ENCODE results near the gene BSPRY. TPM values are rescaled to one million over a fixed set of nuclear protein-coding genes. Genes with fewer than 3 reads are reported as not detected.
"Not testable (repeated sequence)": the region's sequence is repeated elsewhere in the genome, so short reads cannot be mapped to it uniquely, and the experiment has no call there.

BSPRY gene
- total RNA-seq, 1 experiment from 2014 or later = not detected

DNA sequence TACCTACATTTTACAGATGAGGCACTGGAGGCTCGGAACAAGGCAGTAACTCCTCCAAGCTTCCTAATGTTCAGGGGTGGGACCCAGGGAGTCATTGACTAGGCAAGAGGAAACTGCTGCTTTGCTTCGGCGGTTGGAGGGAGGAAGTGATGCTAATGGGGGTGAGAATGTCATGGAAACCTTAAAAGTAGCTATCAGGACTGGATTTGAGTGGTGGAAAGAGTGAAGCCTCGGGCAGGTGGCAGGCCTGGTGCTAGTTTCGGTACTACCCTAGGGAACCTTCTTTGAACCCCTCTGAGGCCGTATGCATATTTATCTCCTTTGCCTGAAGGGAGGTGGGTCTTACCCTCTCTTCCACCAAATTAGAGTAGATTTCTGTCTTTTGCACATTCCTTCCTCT is 1.6 kb downstream of the BSPRY start:
- no peaks in the 10 kb centered on the region for H3K36me3 ChIP-seq
- H3K4me1 ChIP-seq (replicated peaks) = peaks cover 8% of the 10 kb centered on the region
- no peak overlapping the region for H3K27ac ChIP-seq
- no peak for DNase-seq (ENCODE audit: low read depth in 1 of 2, low spot score in 2 of 2)
- no peaks in the 10 kb centered on the region for H3K9me3 ChIP-seq (replicated peaks)
- H3K4me3 ChIP-seq = no peak overlapping the region
- peaks cover 49% of the 10 kb centered on the region for H3K27me3 ChIP-seq (replicated peaks)

DNA sequence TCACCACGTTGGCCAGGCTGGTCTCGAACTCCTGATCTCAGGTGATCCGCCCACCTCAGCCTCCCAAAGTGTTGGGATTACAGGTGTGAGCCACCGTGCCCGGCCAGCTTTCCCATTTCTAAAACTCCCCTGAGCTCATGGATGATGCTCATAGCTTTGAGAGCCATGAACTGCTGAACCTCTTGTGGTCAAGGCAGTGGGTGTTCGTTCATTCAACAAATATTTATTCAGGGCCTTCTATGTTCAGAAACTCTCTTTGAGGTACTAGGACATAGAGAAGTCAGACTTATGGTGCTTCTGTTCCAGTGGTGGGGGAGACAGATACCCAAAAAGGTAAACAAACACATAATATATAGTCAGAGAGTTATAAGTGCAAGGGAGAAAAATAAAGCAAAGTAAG is 2.7 kb downstream of the BSPRY start:
- no peaks in the 10 kb centered on the region for H3K9me3 ChIP-seq (replicated peaks)
- no peak overlapping the region for H3K4me3 ChIP-seq
- H3K27me3 ChIP-seq (replicated peaks) = peaks cover 50% of the 10 kb centered on the region
- no peaks in the 10 kb centered on the region for H3K36me3 ChIP-seq
- peaks cover 8% of the 10 kb centered on the region for H3K4me1 ChIP-seq (replicated peaks)
- no peak for DNase-seq (ENCODE audit: low read depth in 1 of 2, low spot score in 2 of 2)
- no peak overlapping the region for H3K27ac ChIP-seq

DNA sequence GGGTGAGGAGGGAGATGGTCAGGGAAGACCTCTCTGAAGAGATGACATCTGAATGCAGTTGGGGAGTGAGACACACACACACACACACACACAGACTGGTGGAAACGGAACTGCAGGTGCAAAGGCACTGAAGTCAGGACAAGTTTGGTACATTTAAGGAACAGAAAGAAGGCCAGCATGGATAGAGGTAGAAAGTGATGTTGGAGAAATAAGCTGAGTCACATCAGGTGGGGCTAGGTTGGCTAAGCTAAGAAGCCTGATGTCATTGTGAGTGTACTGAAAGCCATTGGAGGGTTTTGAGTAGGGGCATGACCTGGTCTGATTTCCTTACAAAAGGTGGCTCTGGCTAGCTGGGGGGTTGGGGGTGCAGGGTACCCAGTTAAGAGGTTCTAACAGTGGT is 3.1 kb downstream of the BSPRY start:
- H3K9me3 ChIP-seq (replicated peaks) = no peaks in the 10 kb centered on the region
- H3K27me3 ChIP-seq (replicated peaks) = peaks cover 50% of the 10 kb centered on the region
- H3K4me3 ChIP-seq = no peak overlapping the region
- H3K4me1 ChIP-seq (replicated peaks) = peaks cover 8% of the 10 kb centered on the region
- no peaks in the 10 kb centered on the region for H3K36me3 ChIP-seq
- no peak for DNase-seq (ENCODE audit: low read depth in 1 of 2, low spot score in 2 of 2)
- H3K27ac ChIP-seq = no peak overlapping the region

DNA sequence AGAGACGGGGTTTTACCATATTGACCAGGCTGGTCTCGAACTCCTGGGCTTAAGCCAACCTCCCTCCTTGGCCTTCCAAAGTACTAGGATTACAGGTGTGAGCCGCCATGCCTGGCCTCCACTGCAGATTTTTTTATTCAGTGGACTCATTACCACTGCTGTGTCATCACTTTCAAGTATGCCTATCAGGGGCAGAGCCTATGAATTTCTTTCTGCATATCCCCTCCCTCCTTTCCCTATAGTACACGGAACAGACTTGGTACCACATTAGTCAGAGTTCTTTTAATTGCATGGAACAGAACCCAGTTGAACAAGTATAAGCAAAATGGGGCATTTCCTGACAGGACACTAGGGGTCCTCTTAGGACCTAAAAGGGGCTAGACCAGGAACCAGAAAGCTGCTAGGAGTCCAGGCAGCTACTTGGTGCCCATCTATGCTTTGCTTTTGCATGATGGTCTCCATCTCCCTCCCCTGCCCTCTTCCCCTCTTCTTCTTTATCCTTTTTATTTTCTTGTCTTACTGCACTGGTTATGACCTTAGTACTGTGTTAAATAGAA is 5.8 kb downstream of the BSPRY start:
- Histone ChIP-seq H3K36me3 (no peaks in the 10 kb centered on the region), H3K4me1 (replicated peaks) (peaks cover under 1% of the 10 kb centered on the region; the same call in 1 of the 2 replicates), H3K27me3 (replicated peaks) (peaks cover 33% of the 10 kb centered on the region), H3K27ac (no peak overlapping the region), H3K9me3 (replicated peaks) (no peaks in the 10 kb centered on the region), H3K4me3 (no peak overlapping the region)
- DNase-seq (ENCODE audit: low read depth in 1 of 2, low spot score in 2 of 2) = no peak

DNA sequence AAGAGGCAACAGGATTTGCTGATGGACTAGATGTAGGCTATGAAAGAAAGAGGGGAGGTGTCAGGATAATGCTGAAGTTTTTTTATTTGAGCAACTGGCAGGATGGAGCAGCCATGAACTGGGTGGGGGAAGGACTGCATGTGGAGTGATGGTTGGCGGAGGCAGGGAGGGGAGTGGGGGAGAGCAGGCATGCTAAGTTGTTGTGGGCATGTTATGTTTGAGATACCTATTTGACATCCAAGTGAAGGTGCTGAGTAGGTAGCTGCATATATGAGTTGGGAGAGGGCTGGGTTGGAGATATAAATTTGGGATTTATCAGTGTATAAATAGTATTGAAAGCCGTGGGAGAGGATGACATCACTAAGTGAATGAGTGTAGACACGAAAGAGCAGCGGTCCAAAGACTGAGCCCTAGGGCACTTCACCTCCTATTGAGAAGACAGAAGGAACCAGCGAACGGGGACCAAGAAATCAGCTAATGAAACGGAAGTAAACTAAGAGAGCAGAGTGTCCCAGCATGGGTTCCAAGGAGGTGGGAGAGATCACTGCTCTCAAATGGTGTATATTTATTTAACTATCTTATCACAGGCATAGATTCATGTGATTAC is 7.4 kb downstream of the BSPRY start:
- no peak overlapping the region for H3K27ac ChIP-seq
- no peak overlapping the region for H3K4me3 ChIP-seq
- no peaks in the 10 kb centered on the region for H3K9me3 ChIP-seq (replicated peaks)
- no peak for DNase-seq (ENCODE audit: low read depth in 1 of 2, low spot score in 2 of 2)
- peaks cover 19% of the 10 kb centered on the region for H3K27me3 ChIP-seq (replicated peaks)
- H3K36me3 ChIP-seq = no peaks in the 10 kb centered on the region
- no peaks in the 10 kb centered on the region for H3K4me1 ChIP-seq (replicated peaks)

DNA sequence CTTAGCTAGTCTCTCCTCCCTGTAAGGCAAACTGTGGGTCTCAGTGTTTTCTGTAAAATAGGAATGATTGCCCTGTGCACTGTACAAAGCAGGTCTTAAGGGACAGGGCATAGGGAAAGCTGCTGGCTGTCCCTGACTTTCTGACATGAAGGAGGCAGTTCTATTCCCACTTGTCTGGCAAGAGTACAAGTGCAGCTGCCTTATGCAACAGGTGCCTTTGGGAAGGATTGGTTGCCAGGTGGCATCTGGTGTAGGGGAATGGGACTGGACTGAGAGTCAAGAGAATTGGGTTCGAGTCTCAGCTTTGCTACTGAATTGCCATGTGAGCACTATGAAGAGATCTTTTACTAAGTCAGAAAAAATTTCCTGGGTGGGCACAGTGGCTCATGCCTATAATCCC is 10.0 kb downstream of the BSPRY start:
- H3K9me3 ChIP-seq (replicated peaks) = no peaks in the 10 kb centered on the region
- H3K4me3 ChIP-seq = no peak overlapping the region
- DNase-seq (ENCODE audit: low read depth in 1 of 2, low spot score in 2 of 2) = no peak
- no peak overlapping the region for H3K27ac ChIP-seq
- no peaks in the 10 kb centered on the region for H3K4me1 ChIP-seq (replicated peaks)
- peaks cover 9% of the 10 kb centered on the region; the same call in 1 of the 2 replicates for H3K27me3 ChIP-seq (replicated peaks)
- no peaks in the 10 kb centered on the region for H3K36me3 ChIP-seq

DNA sequence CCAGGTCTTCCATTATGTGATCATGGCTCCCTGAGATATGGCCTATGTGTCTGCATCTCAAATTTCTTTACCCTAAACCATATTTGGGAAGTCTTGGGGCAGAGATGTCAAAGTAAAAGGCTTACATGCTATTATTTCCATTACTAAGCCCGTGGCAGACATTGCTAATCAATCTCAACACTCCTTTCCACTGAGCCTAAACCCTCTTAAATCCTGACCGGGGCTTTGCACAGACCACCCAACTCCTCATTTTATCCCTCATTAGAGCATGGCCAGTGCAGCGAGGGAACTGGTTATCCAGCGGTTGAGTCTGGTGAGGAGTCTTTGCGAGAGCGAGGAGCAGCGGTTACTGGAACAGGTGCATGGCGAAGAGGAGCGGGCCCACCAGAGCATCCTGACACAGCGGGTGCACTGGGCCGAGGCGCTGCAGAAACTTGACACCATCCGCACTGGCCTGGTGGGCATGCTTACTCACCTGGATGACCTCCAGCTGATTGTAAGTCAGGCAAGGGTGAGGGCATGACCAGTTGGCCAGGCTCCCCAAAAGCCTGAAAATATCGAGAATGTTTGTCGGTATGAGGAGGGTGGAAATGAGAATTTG is 11.0 kb downstream of the BSPRY start:
- no peaks in the 10 kb centered on the region for H3K36me3 ChIP-seq
- no peak for DNase-seq (ENCODE audit: low read depth in 1 of 2, low spot score in 2 of 2)
- H3K27me3 ChIP-seq (replicated peaks) = 0 out of 2 replicates have a peak, but pooled peaks cover 4% of the 10 kb centered on the region
- no peaks in the 10 kb centered on the region for H3K4me1 ChIP-seq (replicated peaks)
- H3K4me3 ChIP-seq = no peak overlapping the region
- H3K9me3 ChIP-seq (replicated peaks) = no peaks in the 10 kb centered on the region
- no peak overlapping the region for H3K27ac ChIP-seq

DNA sequence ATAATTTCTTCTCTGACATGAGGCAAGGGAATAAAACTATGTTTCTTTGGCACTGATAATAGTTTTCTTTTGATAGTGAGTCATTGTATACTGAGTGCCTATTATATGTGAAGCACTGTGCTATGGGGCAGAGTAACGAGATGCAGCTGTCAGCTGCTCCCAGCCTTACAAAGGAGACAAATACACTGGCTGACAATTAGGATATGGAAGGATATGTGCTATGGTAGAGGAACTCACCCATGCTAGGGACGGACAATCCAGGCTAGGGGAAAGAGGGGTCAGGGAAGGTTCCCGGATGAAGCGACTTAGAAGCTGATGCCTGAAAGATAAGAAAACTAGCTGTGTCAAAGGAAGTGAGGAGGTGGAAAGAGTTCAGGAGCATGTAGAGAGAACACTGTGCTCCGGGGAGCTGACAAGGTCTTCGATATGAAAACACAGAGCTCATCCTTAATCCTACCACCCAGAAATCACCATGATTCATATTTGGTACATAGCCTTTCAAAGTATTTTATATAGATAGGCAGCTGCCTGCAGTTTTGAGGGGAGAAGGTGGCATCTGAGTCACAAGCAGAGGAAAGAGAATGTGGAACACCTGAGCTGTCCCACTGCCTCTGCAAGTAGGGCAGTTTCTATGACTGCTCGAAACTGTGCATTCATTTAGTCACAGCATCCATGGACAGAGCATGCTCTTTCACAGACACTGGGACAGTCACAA is 12.1 kb downstream of the BSPRY start:
- no peak overlapping the region for H3K4me3 ChIP-seq
- no peak overlapping the region for H3K27ac ChIP-seq
- DNase-seq (ENCODE audit: low read depth in 1 of 2, low spot score in 2 of 2) = no peak
- no peaks in the 10 kb centered on the region for H3K36me3 ChIP-seq
- no peaks in the 10 kb centered on the region for H3K27me3 ChIP-seq (replicated peaks)
- no peaks in the 10 kb centered on the region for H3K4me1 ChIP-seq (replicated peaks)
- no peaks in the 10 kb centered on the region for H3K9me3 ChIP-seq (replicated peaks)

DNA sequence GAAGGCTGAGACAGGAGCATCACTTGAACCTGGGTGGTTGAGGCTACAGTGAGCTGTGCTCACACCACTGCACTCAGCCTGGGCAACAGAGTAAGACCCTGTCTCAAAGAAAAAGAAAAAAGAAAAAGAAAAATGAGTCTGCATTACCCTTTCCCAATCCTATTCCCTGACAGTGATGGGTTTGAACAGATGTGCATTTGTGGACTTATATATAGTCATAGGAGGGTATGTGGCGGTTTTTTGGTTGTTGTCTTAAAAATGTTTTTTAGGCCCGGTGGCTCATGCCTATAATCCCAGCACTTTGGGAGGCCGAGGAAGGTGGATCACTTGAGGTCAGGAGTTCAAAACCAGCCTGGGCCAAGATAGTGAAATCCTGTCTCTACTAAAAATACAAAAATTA is 14.0 kb downstream of the BSPRY start:
- Histone ChIP-seq H3K36me3 (no peaks in the 10 kb centered on the region), H3K27me3 (replicated peaks) (no peaks in the 10 kb centered on the region), H3K27ac (no peak overlapping the region), H3K4me3 (no peak overlapping the region), H3K9me3 (replicated peaks) (no peaks in the 10 kb centered on the region), H3K4me1 (replicated peaks) (no peaks in the 10 kb centered on the region)
- DNase-seq (ENCODE audit: low read depth in 1 of 2, low spot score in 2 of 2) = no peak

DNA sequence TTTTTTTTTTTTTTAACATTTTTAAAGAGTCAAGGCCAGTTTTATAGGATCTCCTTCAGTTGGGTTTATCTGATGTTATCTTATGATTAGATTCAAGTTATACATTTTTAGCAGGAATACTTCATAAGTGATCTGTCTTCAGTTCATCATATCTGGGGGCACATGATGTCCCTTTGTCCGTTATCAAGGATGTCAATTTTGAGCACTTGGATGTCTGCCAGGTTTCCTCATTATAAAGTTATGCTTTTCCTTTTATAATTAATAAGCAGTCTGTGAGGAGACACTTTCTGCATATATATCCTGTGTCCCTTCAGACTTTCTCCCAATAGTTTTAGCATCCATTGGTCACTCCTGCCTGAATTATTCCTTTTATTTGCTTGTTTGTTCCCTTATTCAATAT is 15.6 kb downstream of the BSPRY start:
- no peak for DNase-seq (ENCODE audit: low read depth in 1 of 2, low spot score in 2 of 2)
- Histone ChIP-seq H3K27ac (no peak overlapping the region), H3K9me3 (replicated peaks) (no peaks in the 10 kb centered on the region), H3K27me3 (replicated peaks) (no peaks in the 10 kb centered on the region), H3K4me1 (replicated peaks) (no peaks in the 10 kb centered on the region), H3K4me3 (no peak overlapping the region), H3K36me3 (no peaks in the 10 kb centered on the region)

DNA sequence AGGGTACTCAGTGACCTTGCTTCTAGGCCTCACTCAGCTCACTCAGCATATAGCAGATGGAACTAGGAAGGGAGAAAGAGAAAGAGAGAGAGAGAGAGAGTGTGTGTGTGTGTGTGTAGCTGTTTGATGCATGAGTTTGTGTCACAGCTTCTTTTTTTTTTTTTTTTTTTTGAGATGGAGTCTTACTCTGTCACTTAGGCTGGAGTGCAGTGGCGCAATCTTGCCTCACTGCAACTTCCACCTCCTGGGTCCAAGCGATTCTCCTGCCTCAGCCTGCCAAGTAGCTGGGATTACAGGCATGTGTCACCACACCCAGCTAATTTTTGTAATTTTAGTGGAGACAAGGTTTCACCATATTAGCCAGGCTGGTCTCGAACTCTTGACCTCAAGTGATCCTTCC is 16.3 kb downstream of the BSPRY start:
- not testable (repeated sequence) for H3K27ac ChIP-seq; DNase-seq (ENCODE audit: low read depth in 1 of 2, low spot score in 2 of 2); H3K9me3 ChIP-seq (replicated peaks); H3K27me3 ChIP-seq (replicated peaks); H3K4me1 ChIP-seq (replicated peaks); H3K36me3 ChIP-seq; H3K4me3 ChIP-seq

DNA sequence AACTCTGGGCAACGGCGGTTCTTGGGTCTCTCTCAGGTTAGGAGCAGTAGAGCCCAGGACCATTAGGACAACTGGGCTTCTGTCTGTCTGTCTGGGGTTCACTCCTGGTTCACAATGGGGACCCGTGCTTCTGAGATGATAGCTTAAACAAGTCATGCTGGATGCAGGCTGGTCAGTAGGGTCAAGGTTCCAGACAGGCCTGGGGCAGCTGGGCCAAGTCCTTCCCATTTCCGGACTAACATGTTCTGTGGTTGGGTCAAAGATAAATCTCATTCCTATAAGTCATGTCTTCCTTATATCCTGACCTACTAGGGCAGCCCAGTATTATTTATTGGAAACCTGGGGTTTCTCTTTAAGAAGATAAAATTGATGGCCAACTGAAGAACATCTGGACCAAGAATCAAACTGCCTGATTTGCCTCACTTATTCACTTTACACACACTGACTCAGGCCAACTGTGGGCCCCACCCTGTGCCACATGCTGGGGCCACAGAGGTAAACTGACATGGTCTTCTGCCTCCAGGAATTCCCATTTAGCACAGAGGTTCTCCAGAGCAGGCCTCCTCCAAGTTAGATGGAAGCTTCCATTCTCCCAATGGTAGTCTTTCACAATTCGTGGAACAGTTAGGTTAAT is 19.1 kb downstream of the BSPRY start:
- Histone ChIP-seq H3K27ac (no peak overlapping the region), H3K4me1 (replicated peaks) (no peaks in the 10 kb centered on the region), H3K4me3 (no peak overlapping the region), H3K9me3 (replicated peaks) (no peaks in the 10 kb centered on the region), H3K27me3 (replicated peaks) (no peaks in the 10 kb centered on the region), H3K36me3 (no peaks in the 10 kb centered on the region)
- DNase-seq (ENCODE audit: low read depth in 1 of 2, low spot score in 2 of 2) = no peak

DNA sequence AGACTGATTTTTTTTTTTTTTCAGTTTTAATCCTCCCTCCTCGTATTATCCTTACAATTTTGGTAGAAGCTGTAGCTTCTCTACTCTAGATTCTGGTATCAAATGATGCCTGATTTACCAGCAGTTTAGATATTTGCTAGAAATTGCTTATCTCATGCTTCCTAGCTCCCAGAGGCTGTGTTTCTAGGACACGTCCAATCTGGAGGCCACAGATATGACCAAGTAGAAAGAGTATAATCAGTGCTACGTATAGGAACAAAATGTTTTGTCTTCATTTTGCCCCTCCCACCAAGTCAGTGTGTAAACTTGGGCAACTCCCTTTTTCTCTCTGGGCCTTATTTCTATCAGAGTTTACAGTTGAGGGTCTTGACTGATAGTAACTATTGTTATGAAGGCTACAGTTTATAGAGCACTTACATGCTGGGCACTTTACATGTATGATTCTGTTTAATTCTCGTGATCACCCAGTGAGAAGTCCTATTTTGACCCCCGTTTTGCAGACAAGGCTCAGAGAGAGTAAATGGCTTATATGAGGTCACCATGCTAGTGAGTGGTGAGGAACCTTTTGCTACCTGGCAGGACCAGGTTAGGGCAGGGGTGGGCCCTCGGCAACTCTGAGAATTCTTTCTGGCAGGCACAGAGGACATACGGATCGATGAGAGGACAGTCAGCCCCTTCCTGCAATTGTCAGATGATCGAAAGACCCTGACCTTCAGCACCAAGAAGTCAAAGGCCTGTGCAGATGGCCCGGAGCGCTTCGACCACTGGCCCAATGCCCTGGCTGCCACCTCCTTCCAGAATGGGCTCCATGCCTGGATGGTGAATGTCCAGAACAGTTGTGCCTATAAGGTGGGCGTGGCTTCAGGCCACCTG is 19.9 kb downstream of the BSPRY start:
- no peaks in the 10 kb centered on the region for H3K27me3 ChIP-seq (replicated peaks)
- H3K4me3 ChIP-seq = no peak overlapping the region
- H3K4me1 ChIP-seq (replicated peaks) = no peaks in the 10 kb centered on the region
- no peaks in the 10 kb centered on the region for H3K9me3 ChIP-seq (replicated peaks)
- no peak for DNase-seq (ENCODE audit: low read depth in 1 of 2, low spot score in 2 of 2)
- H3K27ac ChIP-seq = no peak overlapping the region
- no peaks in the 10 kb centered on the region; the same call in 1 of the 2 replicates for H3K36me3 ChIP-seq

Data from SJSA1 (cell line).